Measurements from ENCODE around the gene UFM1.
"Not testable (repeated sequence)": the region's sequence is repeated elsewhere in the genome, so short reads cannot be mapped to it uniquely, and the experiment has no call there.

Gene UFM1

GRCh38 chr13:38349390-38350113 lies at the start of gene UFM1:
UFM1 (plus strand) TSS chr13:38349851; CDS start chr13:38349920, 69 bp downstream.
- peak; percentile 91 for DNase-seq

GRCh38 chr13:38301236-38301635 lies 48.4 kb upstream of the UFM1 start:
- no peak for DNase-seq

- no peak for DNase-seq
These were observed 45.8 kb upstream of the UFM1 start for GRCh38 chr13:38303816-38304320.

- no peak for DNase-seq
These were observed 40.9 kb upstream of the UFM1 start for GRCh38 chr13:38308736-38309135.

- DNase-seq: no peak
These were observed 40.3 kb upstream of the UFM1 start for GRCh38 chr13:38309397-38309796.

DNA sequence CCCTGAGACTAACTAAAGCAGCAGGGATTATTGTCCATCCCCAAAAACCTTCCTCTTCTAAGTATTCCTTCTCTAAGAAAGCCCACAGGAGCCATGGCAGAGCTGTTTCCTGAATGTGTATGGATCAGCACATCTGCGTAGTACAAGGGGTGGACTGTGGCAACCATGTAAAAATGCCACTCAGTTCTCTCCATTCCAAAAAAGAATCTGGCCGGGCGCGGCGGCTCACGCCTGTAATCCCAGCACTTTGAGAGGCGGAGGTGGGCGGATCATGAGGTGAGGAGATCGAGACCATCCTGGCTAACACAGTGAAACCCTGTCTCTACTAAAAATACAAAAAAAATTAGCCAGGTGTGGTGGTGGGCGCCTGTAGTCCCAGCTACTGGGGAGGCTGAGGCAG lies 38.5 kb upstream of the UFM1 start:
- not testable (repeated sequence) for DNase-seq

DNA sequence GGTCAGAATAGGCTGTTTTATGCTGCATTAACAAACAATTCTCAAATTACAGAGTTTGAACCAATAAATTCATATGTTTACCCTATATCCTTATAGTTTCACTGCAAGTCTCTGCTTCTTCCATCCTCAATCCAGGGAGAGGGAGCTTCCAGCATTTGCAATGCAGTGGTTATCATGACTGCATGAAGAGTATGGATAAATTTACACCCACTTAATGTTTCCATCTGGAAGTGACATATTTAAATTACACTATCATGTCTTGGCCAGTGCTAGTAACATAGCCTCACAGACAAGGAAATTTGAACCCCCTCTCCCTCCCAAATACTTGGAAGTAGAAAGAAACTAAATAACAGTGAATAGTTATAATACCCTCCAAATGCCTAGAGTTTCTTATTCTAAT lies 33.5 kb upstream of the UFM1 start:
- no peak for DNase-seq

DNA sequence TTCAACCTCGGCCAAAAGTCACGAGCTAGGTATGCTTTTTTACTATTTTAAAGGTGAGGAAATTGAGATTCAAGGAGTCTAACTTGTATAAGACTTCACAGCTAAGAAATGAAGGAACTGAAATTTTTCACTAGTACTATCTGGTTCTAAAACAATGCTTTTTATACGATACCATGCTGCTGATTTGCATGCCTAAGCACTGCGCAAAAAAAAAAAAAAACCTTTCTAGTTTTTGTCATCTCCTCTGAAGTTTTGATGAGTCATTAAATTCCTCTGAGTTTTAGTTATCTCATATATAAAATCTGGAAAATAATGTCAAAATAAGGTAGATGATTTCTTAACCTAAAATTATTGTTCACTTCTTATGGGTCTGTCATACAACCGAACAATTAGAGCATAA lies 28.0 kb upstream of the UFM1 start:
- no peak for DNase-seq

GRCh38 chr13:38325426-38325825 lies 24.2 kb upstream of the UFM1 start:
- DNase-seq: no peak

- no peak for DNase-seq
These were observed 21.0 kb upstream of the UFM1 start for GRCh38 chr13:38328699-38329098.

GRCh38 chr13:38334845-38335244 lies 14.8 kb upstream of the UFM1 start:
- no peak for DNase-seq

DNA sequence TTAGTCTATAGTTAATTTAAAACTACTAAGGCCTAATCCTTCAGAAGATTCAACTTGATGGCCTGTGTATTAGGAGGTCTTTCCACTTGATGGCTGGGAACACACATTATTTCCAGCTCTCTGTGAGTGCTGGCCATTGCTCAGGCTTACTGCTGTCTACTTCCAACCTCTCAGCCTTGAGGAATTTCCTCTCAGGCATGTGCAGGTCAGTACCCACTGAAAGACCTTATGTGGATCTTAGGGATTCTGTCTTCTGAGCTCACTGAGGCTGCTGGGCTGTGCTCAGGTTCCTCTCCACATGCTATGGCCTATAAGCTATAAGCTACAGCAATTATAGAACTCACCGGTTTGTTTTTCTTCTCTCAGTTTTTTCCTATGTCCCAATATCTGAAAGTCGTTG lies 11.6 kb upstream of the UFM1 start:
- DNase-seq: no peak

- no peak for DNase-seq
These were observed 9.0 kb upstream of the UFM1 start for GRCh38 chr13:38340624-38341023.

DNA sequence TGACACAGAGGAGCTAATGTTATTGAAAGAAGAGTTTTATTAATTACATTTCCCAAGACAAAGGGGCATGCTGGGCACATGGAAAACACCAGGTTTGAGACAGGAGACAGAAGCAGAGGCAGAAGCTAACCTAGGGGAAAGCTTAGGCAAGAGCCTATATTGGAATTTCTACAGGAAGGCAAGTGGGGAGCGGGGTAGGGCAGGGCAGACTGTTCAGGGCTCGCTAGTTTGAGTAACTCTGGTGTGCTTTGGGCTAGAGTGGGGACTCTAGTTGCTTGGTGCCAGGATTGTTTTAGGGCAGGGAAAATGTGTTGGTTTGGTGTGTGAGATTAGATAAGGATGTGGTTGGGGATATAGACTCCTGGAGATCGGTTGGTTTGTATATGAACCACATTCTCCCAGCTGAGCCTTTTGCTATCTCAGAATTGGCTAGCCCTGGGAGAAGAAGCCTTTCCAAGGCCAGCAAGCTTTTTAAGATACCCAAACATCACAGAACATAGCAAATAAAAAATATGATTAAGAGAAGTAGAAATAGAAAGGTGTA lies 8.4 kb upstream of the UFM1 start:
- DNase-seq: no peak

DNA sequence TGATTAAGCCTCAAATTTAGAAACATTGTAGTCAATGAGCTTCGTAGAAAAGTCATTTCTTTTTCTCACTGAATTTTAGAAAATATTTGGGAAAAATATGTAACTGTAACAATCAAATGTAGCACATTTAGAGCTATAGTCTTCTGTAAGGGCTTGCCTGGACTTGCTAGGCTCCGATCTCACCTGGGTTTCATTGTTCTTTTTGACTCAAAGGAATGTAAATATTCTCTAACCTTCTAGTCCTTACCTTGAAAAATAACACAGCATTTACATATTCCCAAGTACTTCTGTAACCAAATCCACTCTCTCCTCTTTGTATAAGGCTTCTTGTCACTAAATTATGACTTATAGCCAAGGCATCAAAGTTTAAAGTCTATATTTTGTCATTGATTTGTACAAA lies 2.9 kb upstream of the UFM1 start:
- no peak for DNase-seq

- no peak for DNase-seq
These were observed 726 bp upstream of the UFM1 start for GRCh38 chr13:38348861-38349389.

DNA sequence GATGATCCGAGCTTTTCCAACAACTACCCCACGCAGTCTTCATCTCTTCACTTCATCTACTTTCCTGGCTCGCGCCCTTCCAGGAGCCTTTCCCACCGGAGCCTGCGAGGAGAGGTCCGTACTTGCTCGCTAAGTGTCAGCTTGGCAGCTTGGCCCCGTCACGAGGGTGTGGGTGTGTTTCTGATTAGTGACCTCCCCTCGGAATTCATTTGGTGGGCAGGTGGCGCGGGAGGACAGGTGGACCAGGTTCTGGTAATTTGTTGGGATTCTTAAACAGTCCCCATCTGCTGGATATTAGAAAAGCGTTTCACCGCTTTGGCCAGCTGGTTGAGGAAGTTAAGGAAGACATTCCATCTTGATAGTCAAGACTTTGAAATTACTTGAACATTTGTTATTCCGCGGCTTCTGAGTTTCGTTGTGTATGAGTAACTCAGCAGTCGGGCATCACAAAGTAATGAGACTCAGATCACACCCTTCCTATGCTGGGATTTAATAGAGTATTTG lies 515 bp downstream of the UFM1 start:
- peak; percentile 7 for DNase-seq

DNA sequence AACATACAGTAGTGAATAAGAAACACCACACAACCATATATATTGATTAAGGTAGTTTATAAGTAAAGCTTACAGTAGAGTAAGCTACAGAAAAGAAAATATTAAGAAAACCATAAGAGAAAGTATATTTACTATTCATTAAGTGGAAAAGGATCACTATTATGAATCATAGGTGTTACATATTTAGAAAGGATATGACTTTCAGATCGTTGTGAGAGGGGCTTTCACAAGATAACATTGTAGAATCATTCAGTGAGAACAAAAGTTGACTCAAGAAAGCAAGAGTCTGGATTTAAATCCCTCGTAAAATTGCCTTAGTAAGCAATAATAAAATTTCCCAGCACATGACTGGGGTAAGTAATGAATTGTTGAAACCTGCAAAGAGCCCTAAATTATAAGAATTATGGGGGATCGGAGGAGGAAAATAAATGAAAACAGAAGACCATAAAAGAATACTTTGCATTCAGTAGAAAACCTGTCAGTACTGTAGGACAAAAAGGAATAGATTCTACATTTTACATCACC lies 6.0 kb downstream of the UFM1 start:
- DNase-seq: no peak

GRCh38 chr13:38358684-38359083 lies 9.0 kb downstream of the UFM1 start:
- no peak for DNase-seq

- no peak for DNase-seq
These were observed 12.1 kb downstream of the UFM1 start for GRCh38 chr13:38361542-38362262.

GRCh38 chr13:38363219-38363618 lies 13.6 kb downstream of the UFM1 start:
- no peak for DNase-seq

DNA sequence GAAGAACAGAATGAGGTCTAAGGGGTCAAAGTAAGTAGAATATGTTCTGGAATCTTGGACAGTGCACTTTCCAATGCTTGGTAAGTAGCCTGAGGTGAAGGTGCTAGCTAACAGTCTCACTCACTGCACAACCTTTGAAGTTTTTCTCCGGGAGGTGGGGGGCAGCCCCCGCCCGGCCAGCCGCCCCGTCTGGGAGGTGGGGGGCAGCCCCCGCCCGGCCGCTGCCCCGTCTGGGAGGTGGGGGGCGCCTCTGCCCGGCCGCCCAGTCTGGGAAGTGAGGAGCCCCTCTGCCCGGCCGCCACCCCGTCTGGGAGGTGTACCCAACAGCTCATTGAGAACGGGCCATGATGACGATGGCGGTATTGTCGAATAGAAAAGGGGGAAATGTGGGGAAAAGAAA lies 14.1 kb downstream of the UFM1 start:
- DNase-seq: not testable (repeated sequence)

GRCh38 chr13:38365661-38366060 lies 16.0 kb downstream of the UFM1 start:
- no peak for DNase-seq

All from NCI-H1092 (cell line).